ENCODE measurements around the gene BABAM2.

GRCh38 chr2:28030600-28030999 is 140.1 kb downstream of the BABAM2 start:
- TF ChIP-seq USF2 (CRISPR knock-in tag; IDR thresholded peaks at IDR 0.05): no peak
- TF ChIP-seq E2F4 (CRISPR knock-in tag; IDR thresholded peaks at IDR 0.05; ENCODE audit: low read depth): no peak
- no peak for TF ChIP-seq TCF7L2 (IDR thresholded peaks at IDR 0.05; ENCODE audit: low read depth, low read length)
- no peak for TF ChIP-seq HDAC6 (IDR thresholded peaks at IDR 0.05; ENCODE audit: low read depth, low read length)
- TF ChIP-seq ZNF175 (CRISPR knock-in tag; IDR thresholded peaks at IDR 0.05; ENCODE audit: low read depth): no peak
- TF ChIP-seq SMAD1 (IDR thresholded peaks at IDR 0.05; ENCODE audit: low read depth, low read length, partially characterized antibody): no peak
- TF ChIP-seq ZFP91 (CRISPR knock-in tag; IDR thresholded peaks at IDR 0.05): no peak
